Panc1 (cell line): ENCODE results near the gene RBM47. TPM values are rescaled to one million over a fixed set of nuclear protein-coding genes. Genes with fewer than 3 reads are reported as not detected.

Experiments used
- ATAC-seq: fragments of 200-7000 bp; cut with Tn5 transposase; 2 replicates; pipeline ENCODE4 v1.9.1; 2020; ENCODE audit warnings: mild to moderate bottlenecking, moderate library complexity
- BruUV-seq: library from RNA; stranded (reverse); fragments of 400-500 nt; replicated peaks from 2 replicates; lab custom pipeline; 2021; lab: Mats Ljungman, UMichigan
- CTCF ChIA-PET: fragments of 300-600 bp; sonication (Branson Sonifier 250); formaldehyde crosslinking; loops from one replicate; lab custom pipeline; 2022; ENCODE audit warnings: antibody characterized with exemption; lab: Charles Lee
- POLR2A ChIA-PET: fragments of 300-600 bp; sonication (Branson Sonifier 250); formaldehyde crosslinking; loops from one replicate; lab custom pipeline; 2022; ENCODE audit warnings: antibody characterized with exemption; lab: Charles Lee
- DNase-seq: peaks from one replicate; pipeline ENCODE4 v3.0.0-alpha.2; 2010; ENCODE audit warnings: low read depth, low spot score
- H3K27ac ChIP-seq: 2 replicates; pipeline ENCODE4 v1.5.1; 2011; ENCODE audit warnings: mild to moderate bottlenecking, low read length, inconsistent platforms
- H3K27me3 ChIP-seq: fragments of 200-500 bp; sonication (Bioruptor generic); 2 replicates; pipeline ENCODE4 v1.6.0; 2014; ENCODE audit warnings: low read length, inconsistent platforms; ENCODE audit not compliant: control insufficient read depth, insufficient read depth
- H3K36me3 ChIP-seq: fragments of 200-500 bp; sonication (Bioruptor generic); 2 replicates; pipeline ENCODE4 v1.5.1; 2014; ENCODE audit warnings: inconsistent platforms, mild to moderate bottlenecking, low read length, moderate library complexity; ENCODE audit not compliant: control insufficient read depth, insufficient read depth
- H3K4me1 ChIP-seq: 2 replicates; pipeline ENCODE4 v1.5.1; 2011; ENCODE audit warnings: inconsistent platforms, mild to moderate bottlenecking, low read length, moderate library complexity; ENCODE audit not compliant: control insufficient read depth, insufficient read depth
- H3K4me3 ChIP-seq, 2 experiments: 2 replicates each; pipeline ENCODE4 v1.5.1; 2011 to 2012; ENCODE audit warnings: low read depth in 2 of 2, low read length in 2 of 2, mild to moderate bottlenecking in 2 of 2, inconsistent platforms in 1 of 2, moderate library complexity in 1 of 2
- H3K9me3 ChIP-seq: fragments of 200-500 bp; sonication (Bioruptor generic); 2 replicates; pipeline ENCODE4 v1.5.1; 2014; ENCODE audit warnings: low read depth, mild to moderate bottlenecking, inconsistent platforms, low read length, moderate library complexity; ENCODE audit not compliant: control insufficient read depth, insufficient read depth
- POLR2AphosphoS5 ChIP-seq: IDR thresholded peaks from 2 replicates; pipeline ENCODE4 v1.6.1; 2012; ENCODE audit warnings: mild to moderate bottlenecking, low read depth, low read length, moderate library complexity
- SIN3A ChIP-seq: IDR thresholded peaks from 2 replicates; pipeline ENCODE4 v1.6.1; 2012; ENCODE audit warnings: low read depth, mild to moderate bottlenecking, low read length, moderate library complexity, borderline replicate concordance; ENCODE audit not compliant: insufficient read depth
- TCF7L2 ChIP-seq: IDR thresholded peaks from 2 replicates; pipeline ENCODE4 v1.6.1; 2011; ENCODE audit warnings: mild to moderate bottlenecking, low read depth, low read length, inconsistent platforms
- in situ Hi-C: cut with HindIII; loops from 2 replicates; pipeline ENCODE4 v1.10.0; 2016; ENCODE audit warnings: low sequenced_read_pairs, low pct_unique_long_range_greater_than_20kb
- intact Hi-C: fragments of 100-400 bp; cut with micrococcal nuclease; formaldehyde crosslinking; loops from one replicate; pipeline ENCODE4 v1.10.0; 2022; ENCODE audit not compliant: unreplicated experiment
- total RNA-seq: library from RNA; stranded (reverse); gene quantifications from one replicate; pipeline ENCODE4 v1.2.1, GENCODE V29; 2021; ENCODE audit not compliant: unreplicated experiment
- TF ChIP-seq, protein P1 (sequence below), 2 experiments: IDR thresholded peaks; 2 replicates each; pipeline ENCODE4 v1.6.1; 2011 to 2012; ENCODE audit warnings: low read depth in 2 of 2, control low read depth in 1 of 2, low read length in 1 of 2, mild to moderate bottlenecking in 1 of 2, moderate library complexity in 1 of 2; ENCODE audit not compliant: insufficient read depth in 1 of 2
- TF ChIP-seq, protein P2 (sequence below): fragments of 450-650 bp; IDR thresholded peaks from 2 replicates; pipeline ENCODE4 v1.5.1; 2017; ENCODE audit warnings: mild to moderate bottlenecking

RBM47 gene
- total RNA-seq, 1 experiment from 2014 or later, result 2.0 TPM

DNA sequence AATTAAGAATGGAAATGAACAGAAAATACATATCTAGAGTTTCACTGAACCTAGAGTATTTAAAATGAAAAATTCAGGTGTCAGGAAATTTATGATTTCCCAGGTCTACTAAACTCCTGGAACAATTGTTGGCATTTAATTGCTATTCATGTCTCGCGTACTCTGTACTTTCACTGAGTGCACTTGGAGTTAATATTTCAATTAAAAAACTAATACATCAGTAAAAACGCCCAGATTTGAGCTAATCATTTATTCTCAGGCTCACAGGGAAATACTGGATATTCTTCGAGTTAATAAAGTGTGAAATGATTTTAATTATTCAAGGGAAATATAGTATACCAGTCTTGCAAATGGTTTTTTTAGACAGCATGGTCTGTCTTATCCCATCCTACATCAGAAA is 168.6 kb downstream of the RBM47 start:
- Histone ChIP-seq H3K36me3 (no peaks in the 10 kb centered on the region), H3K4me3 (no peak overlapping the region), H3K27ac (no peak overlapping the region), H3K4me1 (no peaks in the 10 kb centered on the region), H3K9me3 (no peaks in the 10 kb centered on the region), H3K27me3 (no peaks in the 10 kb centered on the region)
- DNase-seq, result no peak
- no TSS peak for BruUV-seq
- in situ Hi-C loops (no loop called here), intact Hi-C loops (no loop called here)
- TF ChIP-seq TCF7L2 (no peak), POLR2AphosphoS5 (no peak), SIN3A (no peak)
- TF ChIP-seq, protein P1, sequence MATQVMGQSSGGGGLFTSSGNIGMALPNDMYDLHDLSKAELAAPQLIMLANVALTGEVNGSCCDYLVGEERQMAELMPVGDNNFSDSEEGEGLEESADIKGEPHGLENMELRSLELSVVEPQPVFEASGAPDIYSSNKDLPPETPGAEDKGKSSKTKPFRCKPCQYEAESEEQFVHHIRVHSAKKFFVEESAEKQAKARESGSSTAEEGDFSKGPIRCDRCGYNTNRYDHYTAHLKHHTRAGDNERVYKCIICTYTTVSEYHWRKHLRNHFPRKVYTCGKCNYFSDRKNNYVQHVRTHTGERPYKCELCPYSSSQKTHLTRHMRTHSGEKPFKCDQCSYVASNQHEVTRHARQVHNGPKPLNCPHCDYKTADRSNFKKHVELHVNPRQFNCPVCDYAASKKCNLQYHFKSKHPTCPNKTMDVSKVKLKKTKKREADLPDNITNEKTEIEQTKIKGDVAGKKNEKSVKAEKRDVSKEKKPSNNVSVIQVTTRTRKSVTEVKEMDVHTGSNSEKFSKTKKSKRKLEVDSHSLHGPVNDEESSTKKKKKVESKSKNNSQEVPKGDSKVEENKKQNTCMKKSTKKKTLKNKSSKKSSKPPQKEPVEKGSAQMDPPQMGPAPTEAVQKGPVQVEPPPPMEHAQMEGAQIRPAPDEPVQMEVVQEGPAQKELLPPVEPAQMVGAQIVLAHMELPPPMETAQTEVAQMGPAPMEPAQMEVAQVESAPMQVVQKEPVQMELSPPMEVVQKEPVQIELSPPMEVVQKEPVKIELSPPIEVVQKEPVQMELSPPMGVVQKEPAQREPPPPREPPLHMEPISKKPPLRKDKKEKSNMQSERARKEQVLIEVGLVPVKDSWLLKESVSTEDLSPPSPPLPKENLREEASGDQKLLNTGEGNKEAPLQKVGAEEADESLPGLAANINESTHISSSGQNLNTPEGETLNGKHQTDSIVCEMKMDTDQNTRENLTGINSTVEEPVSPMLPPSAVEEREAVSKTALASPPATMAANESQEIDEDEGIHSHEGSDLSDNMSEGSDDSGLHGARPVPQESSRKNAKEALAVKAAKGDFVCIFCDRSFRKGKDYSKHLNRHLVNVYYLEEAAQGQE (IDR thresholded peaks at IDR 0.05; ENCODE audit: insufficient read depth in 1 of 2, low read depth in 2 of 2, low read length in 1 of 2), result no peak
- TF ChIP-seq, protein P2, sequence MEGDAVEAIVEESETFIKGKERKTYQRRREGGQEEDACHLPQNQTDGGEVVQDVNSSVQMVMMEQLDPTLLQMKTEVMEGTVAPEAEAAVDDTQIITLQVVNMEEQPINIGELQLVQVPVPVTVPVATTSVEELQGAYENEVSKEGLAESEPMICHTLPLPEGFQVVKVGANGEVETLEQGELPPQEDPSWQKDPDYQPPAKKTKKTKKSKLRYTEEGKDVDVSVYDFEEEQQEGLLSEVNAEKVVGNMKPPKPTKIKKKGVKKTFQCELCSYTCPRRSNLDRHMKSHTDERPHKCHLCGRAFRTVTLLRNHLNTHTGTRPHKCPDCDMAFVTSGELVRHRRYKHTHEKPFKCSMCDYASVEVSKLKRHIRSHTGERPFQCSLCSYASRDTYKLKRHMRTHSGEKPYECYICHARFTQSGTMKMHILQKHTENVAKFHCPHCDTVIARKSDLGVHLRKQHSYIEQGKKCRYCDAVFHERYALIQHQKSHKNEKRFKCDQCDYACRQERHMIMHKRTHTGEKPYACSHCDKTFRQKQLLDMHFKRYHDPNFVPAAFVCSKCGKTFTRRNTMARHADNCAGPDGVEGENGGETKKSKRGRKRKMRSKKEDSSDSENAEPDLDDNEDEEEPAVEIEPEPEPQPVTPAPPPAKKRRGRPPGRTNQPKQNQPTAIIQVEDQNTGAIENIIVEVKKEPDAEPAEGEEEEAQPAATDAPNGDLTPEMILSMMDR, result no peak
- ChIA-PET CTCF (no interaction called here), POLR2A (no interaction called here)
- no peak for ATAC-seq

DNA sequence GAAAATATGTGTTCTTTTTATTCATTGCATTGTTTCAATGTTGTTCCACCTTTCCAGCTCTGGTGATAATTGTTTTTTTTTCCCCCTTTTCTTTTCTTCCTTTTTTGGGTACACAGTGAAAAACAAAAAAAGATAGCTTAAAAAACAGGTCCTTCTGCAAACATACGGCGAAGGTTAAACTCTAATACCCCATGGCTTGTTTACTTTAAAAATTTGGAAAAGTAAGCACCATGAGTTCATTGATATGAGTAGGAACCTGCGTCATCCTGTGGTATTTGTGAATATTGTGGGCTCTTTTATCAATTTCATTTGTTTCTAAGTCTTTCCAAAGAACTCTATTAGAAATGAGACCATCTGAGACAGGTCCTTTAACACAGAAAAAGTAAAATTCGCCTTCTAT is 171.0 kb downstream of the RBM47 start:
- intact Hi-C loops, result no loop called here
- ATAC-seq (no peak), DNase-seq (no peak)
- CTCF ChIA-PET, result no interaction called here
- H3K4me3 ChIP-seq, result no peak overlapping the region
- H3K4me1 ChIP-seq, result no peaks in the 10 kb centered on the region
- BruUV-seq, result no TSS peak
- no peaks in the 10 kb centered on the region for H3K27me3 ChIP-seq
- no peak overlapping the region for H3K27ac ChIP-seq
- TF ChIP-seq, protein P2, result no peak
- TF ChIP-seq TCF7L2, result no peak
- TF ChIP-seq, protein P1 (IDR thresholded peaks at IDR 0.05; ENCODE audit: insufficient read depth in 1 of 2, low read depth in 2 of 2, low read length in 1 of 2), result no peak
- no peak for TF ChIP-seq POLR2AphosphoS5
- POLR2A ChIA-PET, result no interaction called here
- H3K9me3 ChIP-seq, result no peaks in the 10 kb centered on the region
- in situ Hi-C loops, result no loop called here
- H3K36me3 ChIP-seq, result no peaks in the 10 kb centered on the region
